Measurements from ENCODE around the gene GRID1.

Gene GRID1

GRCh38 chr10:86266446-86267242 is 100.0 kb downstream of the GRID1 start:
- DNase-seq (ENCODE audit: low read depth), result no peak

- no peak for DNase-seq (ENCODE audit: low read depth)
These were observed 100.7 kb downstream of the GRID1 start for GRCh38 chr10:86265895-86266259.

DNA sequence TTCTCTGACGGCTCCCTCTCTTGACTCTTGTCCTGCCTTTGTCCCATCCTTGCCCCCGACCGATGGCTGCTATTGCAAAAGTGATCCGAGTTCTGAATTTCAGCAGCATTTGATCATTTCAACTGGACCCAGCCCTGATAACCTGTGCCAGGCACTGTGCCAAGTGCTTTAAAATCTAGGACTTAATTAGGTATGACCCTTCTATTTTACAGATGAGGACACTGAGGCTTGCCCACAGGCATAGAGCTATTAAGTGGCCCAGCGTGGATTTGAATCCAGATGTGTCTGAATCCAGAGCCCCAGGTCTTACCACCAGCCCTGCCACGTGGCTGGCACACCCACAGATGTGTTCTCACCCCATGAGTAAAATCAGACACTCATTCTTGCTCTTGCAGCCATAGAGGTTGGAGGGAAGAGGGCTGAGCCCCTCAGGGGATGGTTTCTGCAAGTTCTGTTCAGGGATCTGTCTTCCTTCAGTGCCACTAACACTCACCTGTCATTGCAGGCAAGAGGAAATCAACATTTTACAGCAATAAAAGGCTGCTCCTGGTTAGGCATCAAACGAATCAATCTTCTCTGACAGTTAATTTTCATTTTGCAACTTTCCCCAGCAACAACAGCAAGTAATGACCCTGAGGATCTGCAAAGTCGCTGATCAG is 101.2 kb downstream of the GRID1 start:
- no peak for DNase-seq (ENCODE audit: low read depth)

DNA sequence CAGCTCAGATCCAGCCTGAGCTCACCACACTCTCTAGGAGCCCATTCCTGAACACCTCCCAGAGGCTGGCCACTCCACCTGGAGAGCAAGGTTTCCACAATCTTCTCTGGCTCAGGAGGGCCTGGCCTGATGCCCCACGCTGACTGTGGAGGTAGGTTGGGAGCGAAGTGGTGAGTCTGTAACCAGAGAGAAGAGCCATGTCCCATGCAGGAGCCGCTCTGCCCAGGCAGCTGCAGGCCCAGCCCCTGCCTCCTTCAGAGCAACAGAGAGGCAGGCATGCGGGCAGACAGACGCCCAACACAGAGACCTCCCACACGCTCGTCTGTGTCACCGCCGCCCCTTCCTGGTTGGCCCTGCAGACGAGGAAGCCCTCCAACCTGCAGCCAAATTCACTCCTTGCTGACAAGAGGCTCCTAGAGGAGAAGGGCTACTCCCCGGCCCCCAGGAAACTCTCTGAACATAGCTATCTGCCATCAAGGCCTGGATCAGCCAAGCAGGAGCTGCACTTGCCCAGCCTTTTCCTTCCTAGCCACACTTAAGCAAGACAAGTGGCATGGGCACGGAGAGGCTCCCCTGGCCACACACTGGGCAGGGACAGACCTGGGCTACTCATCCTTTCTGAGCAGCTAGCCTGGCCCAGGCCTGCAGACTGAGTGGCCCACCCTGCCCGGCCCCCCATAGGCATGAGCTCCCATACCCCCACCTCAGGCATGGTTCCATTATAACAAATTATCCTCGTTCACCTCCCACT is 101.9 kb downstream of the GRID1 start:
- no peak for DNase-seq (ENCODE audit: low read depth)

- DNase-seq (ENCODE audit: low read depth), result no peak
These were observed 102.7 kb downstream of the GRID1 start for GRCh38 chr10:86263907-86264306.

DNA sequence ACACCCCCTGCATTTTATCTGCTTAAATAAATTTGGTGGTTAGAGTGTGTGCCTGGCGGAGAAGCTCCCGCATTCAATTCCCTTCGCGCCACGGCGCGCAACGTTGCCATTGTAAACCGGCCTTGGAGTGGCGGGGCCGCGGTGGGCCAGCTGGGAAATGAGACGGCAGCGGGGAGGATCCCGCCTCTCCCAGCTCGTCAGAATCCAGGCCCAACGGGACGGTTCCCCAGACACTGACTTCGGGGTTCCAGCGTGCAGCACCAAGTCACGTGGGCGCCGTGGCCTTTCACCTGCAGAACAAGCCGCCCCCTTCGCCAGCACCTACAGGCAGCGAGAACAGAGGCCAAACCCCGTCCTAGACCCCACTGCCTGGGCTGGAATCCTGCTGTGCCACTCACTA is 103.4 kb downstream of the GRID1 start:
- DNase-seq (ENCODE audit: low read depth), result no peak

DNA sequence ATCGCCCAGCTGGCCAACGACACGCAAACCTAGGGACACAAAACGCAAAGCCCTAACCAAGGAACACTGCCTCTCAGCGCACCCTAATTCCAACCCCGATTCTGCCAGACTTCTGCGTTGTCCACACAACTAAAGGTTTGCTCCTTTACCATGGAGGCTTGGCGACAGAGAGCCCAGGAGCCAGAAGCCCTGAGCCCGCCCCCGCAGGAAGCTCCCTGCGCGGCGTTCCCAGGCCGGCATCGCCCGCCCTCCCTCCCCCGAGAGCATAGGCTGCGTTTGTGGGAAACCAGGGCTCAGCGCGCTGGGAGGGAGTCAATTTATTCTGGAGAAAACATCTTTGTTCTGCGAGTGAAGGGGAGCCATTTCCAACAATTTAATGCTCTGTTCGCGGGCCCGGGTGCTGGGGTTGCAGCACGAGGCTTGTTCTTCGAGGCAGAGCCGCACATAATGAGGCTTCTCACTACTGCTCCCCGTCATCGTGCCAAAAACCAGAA is 103.9 kb downstream of the GRID1 start:
- no peak for DNase-seq (ENCODE audit: low read depth)

- DNase-seq (ENCODE audit: low read depth), result no peak
These were observed 104.5 kb downstream of the GRID1 start for GRCh38 chr10:86261941-86262687.

GRCh38 chr10:86261470-86261869 is 105.1 kb downstream of the GRID1 start:
- no peak for DNase-seq (ENCODE audit: low read depth)

GRCh38 chr10:86260564-86260963 is 106.0 kb downstream of the GRID1 start:
- no peak for DNase-seq (ENCODE audit: low read depth)

DNA sequence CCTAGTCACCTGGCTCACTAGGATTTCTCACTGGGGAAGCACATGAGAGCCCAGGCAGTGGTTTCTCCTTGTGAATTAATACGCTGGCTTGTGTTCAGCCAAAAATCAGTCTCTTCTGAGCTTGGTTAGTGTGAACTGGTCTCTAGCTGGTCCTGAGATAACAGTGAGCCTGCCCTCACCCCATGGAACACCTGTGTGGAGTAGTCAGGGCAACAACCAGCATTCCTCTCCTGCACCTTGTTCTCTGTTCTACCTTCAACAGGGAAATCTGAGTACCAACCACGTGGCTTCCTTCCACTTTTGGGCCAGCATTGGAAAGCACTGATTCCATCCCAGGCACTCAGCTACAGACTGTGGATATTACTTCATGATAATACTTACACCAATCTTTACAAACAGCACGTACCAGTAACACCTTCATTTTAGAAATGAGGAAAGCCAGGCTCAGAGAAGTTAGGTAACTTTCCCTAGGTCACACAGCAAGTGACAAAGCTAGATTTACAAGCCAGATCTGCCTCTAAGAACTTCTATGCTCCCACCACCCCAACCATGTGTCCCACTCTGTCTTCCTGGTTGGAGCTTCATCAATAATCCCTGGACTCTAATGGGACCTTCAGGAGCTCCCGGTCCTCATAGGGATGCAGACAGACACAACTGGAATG is 106.6 kb downstream of the GRID1 start:
- no peak for DNase-seq (ENCODE audit: low read depth)

- no peak for DNase-seq (ENCODE audit: low read depth)
These were observed 107.7 kb downstream of the GRID1 start for GRCh38 chr10:86258941-86259340.

DNA sequence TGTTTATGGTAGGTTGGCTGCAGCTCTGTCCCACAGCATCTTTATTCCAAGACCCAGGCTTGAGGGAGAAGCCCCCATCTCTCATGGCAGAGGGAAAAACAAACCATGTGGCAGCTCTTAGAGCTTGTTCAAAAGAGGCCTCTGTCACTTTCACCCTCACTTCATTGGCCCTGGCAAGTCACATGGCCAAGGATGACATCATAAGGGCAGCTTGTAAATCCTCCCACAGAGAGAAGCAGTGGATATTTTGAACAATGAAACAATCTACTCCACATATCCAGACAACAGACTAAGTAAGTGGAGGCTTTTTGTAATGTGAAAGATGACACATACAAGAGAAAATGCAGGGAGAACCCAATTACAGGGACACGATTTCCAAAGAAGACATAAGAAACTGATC is 108.1 kb downstream of the GRID1 start:
- DNase-seq (ENCODE audit: low read depth), result no peak

DNA sequence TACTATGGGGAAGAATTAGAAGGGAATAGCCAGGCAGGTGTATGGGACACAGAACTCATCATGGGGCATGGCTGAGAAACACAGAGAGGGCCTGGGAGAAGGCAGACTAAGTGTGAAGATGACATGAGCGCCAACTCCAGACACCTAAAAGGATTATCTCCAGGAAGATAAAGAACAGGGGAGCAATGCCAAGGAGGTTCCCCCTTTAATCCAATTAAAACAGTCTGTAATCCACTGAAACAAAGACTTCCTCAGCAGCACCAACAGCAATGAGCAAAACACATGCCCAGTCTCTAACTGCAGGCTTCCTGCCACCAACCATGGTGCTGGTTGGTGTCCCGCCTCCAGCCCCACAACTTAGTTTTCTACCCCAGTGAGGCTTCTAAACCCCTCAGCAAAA is 108.9 kb downstream of the GRID1 start:
- DNase-seq (ENCODE audit: low read depth), result no peak

DNA sequence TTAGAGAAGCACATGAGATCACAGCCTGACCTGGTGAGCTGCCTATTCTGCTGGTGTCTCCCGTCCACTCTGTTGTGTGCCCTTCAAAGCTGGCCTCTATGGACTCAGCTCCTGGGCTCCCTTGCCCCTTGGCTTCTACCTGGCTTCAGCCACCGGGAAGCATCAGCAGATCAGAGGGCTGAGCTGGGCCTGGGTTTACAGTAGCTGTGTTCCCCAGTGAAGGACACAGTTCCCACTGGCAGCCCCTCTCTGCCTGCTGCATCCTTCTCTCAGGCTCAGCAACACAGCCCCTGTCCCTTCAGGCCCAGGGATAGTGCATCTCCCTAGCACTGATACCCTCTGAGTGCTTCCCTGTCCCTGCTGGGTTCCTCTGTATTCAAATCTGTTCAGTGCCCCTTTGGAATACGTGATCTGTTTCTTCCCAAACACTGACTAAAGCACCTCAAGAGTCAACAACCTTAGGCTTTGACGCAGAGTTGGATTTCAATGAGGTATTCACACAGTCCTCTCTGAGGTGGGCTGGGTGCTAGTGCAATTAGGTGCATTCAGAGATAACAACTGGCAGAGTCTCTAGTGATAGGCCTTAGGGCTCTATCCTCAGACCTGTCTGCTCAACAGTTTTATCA is 109.8 kb downstream of the GRID1 start:
- DNase-seq (ENCODE audit: low read depth), result no peak

DNA sequence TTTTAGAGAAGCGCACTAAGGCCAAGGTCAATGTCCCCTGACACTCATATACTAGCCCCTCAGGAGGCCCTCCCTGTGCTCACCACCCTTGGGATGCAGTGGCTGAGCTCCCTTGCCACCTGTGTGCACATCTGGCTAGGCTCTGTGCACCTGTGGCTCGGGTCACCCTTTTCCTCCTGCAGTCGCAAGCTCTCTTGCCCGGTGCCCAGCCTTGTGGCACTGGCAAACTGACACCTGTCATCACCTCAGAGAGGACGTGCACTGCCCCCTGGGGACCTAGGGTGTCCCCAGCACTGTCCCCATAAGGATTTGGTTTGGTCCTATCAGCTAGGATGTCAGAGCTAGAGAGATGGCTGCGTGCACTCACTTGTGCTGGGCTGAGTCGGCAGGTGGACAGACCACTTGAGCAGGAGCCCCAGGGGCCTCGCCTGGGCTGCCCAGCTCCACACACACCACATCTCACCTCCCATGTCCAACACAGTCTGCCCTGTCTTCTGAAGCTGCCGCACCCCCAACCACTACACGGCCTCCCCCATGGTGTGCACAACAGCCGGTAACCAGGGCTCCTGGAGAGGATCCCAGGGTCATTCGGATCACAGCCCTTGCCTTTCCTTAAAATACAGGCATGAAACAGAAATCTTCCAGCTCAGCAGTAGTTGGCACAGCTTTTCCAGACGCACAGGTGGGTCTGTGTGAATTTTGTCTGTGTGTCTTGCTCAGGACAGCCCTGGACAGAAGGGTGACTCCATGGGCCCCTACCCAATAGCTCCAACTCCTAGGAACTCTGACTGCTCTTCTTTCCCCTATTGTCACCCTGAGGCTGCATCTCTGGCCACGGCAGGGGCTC is 111.0 kb downstream of the GRID1 start:
- no peak for DNase-seq (ENCODE audit: low read depth)

GRCh38 chr10:86254526-86255174 is 111.9 kb downstream of the GRID1 start:
- DNase-seq (ENCODE audit: low read depth), result no peak

DNA sequence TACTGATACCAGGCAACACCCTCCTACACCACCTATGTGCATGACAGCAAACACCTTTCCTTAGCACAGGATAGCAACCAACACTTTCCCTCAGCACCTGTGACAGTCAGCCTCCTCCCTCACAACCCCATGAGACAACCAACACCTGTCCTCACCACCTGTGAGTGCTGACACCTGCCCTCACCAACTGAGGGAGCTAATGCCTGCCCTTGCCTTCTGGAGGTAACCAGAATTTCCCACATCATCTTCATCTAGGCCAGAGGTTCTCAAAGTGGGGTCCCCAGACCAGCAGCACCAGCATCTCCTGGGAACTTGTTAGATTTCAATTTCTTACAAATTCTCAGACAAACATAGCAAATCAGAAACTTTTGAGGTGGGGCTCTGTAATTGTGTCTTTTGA is 112.5 kb downstream of the GRID1 start:
- DNase-seq (ENCODE audit: low read depth), result no peak

All from stromal cell of bone marrow (primary cell).